ENCODE data around the gene KIR2DL1. TPM values are rescaled to one million over a fixed set of nuclear protein-coding genes. Genes with fewer than 3 reads are reported as not detected.
A peak's percentile ranks its signal among the peaks of the same experiment; 100 is the strongest.
"Not testable (repeated sequence)": the region's sequence is repeated elsewhere in the genome, so short reads cannot be mapped to it uniquely, and the experiment has no call there.

The KIR2DL1 gene
- total RNA-seq, 2 experiments from 2014 or later = not detected

- H3K4me1 Mint-ChIP-seq (ENCODE audit: low read depth); POLR2A ChIA-PET; H3K4me3 Mint-ChIP-seq; H3K27me3 Mint-ChIP-seq; CTCF ChIA-PET; intact Hi-C loops (cut with micrococcal nuclease); H3K27ac Mint-ChIP-seq; H3K36me3 Mint-ChIP-seq; H3K9me3 Mint-ChIP-seq; DNase-seq: not testable (repeated sequence)
These were observed 8.3 kb downstream of the KIR2DL1 start for GRCh38 chr19:54777851-54778250.

GRCh38 chr19:54778896-54779295 is 9.3 kb downstream of the KIR2DL1 start:
- H3K9me3 Mint-ChIP-seq; CTCF ChIA-PET; H3K4me1 Mint-ChIP-seq (ENCODE audit: low read depth); intact Hi-C loops (cut with micrococcal nuclease); H3K27ac Mint-ChIP-seq; H3K27me3 Mint-ChIP-seq; H3K4me3 Mint-ChIP-seq; POLR2A ChIA-PET; DNase-seq; H3K36me3 Mint-ChIP-seq: not testable (repeated sequence)

- intact Hi-C loops (cut with micrococcal nuclease); H3K4me3 Mint-ChIP-seq; POLR2A ChIA-PET; H3K36me3 Mint-ChIP-seq; H3K9me3 Mint-ChIP-seq; CTCF ChIA-PET; DNase-seq; H3K27ac Mint-ChIP-seq; H3K4me1 Mint-ChIP-seq (ENCODE audit: low read depth): not testable (repeated sequence)
- H3K27me3 Mint-ChIP-seq = peaks cover 12% of the 10 kb centered on the region
These were observed 13.3 kb downstream of the KIR2DL1 start for GRCh38 chr19:54782916-54783315.

- H3K9me3 Mint-ChIP-seq; H3K4me3 Mint-ChIP-seq; H3K4me1 Mint-ChIP-seq (ENCODE audit: low read depth); H3K27ac Mint-ChIP-seq; H3K27me3 Mint-ChIP-seq; DNase-seq; CTCF ChIA-PET; H3K36me3 Mint-ChIP-seq; POLR2A ChIA-PET; intact Hi-C loops (cut with micrococcal nuclease): not testable (repeated sequence)
These were observed 16.6 kb downstream of the KIR2DL1 start for GRCh38 chr19:54786091-54786723.

- H3K36me3 Mint-ChIP-seq; POLR2A ChIA-PET; H3K27me3 Mint-ChIP-seq; DNase-seq; intact Hi-C loops (cut with micrococcal nuclease); CTCF ChIA-PET; H3K9me3 Mint-ChIP-seq; H3K27ac Mint-ChIP-seq; H3K4me3 Mint-ChIP-seq; H3K4me1 Mint-ChIP-seq (ENCODE audit: low read depth): not testable (repeated sequence)
These were observed 18.6 kb downstream of the KIR2DL1 start for GRCh38 chr19:54788154-54788553.

GRCh38 chr19:54790711-54791110 is 21.1 kb downstream of the KIR2DL1 start:
- POLR2A ChIA-PET = no interaction called here
- no peak overlapping the region for H3K4me3 Mint-ChIP-seq

GRCh38 chr19:54791476-54791875 is 21.9 kb downstream of the KIR2DL1 start:
- CTCF ChIA-PET = no interaction called here

More at GRCh38 chr19:54790711-54791110, 21.1 kb downstream of the KIR2DL1 start:
- H3K27ac Mint-ChIP-seq = no peak overlapping the region
- DNase-seq = no peak
- peaks cover 1% of the 10 kb centered on the region for H3K27me3 Mint-ChIP-seq
- peaks cover 11% of the 10 kb centered on the region for H3K4me1 Mint-ChIP-seq (ENCODE audit: low read depth)
- H3K9me3 Mint-ChIP-seq = no peaks in the 10 kb centered on the region
- H3K36me3 Mint-ChIP-seq = no peaks in the 10 kb centered on the region
- intact Hi-C loops (cut with micrococcal nuclease) = no loop called here
- CTCF ChIA-PET = no interaction called here

GRCh38 chr19:54792814-54793213 is 23.2 kb downstream of the KIR2DL1 start:
- intact Hi-C loops (cut with micrococcal nuclease) = no loop called here
- Mint-ChIP-seq H3K27me3 (peaks cover 4% of the 10 kb centered on the region), H3K4me1 (ENCODE audit: low read depth) (peaks cover 11% of the 10 kb centered on the region), H3K27ac (no peak overlapping the region), H3K36me3 (no peaks in the 10 kb centered on the region), H3K9me3 (no peaks in the 10 kb centered on the region), H3K4me3 (peak overlapping the region; percentile 60)
- POLR2A ChIA-PET = interaction anchor here (0.7 kb wide), 1 partner anchor 98 kb away, joined by 3 read pairs; no protein-coding TSS in a partner anchor
- CTCF ChIA-PET = no interaction called here
- no peak for DNase-seq

More at GRCh38 chr19:54791476-54791875, 21.9 kb downstream of the KIR2DL1 start:
- H3K4me3 Mint-ChIP-seq = no peak overlapping the region
- H3K27me3 Mint-ChIP-seq = no peaks in the 10 kb centered on the region
- no peaks in the 10 kb centered on the region for H3K36me3 Mint-ChIP-seq
- H3K9me3 Mint-ChIP-seq = no peaks in the 10 kb centered on the region
- peaks cover 11% of the 10 kb centered on the region for H3K4me1 Mint-ChIP-seq (ENCODE audit: low read depth)
- DNase-seq = no peak
- POLR2A ChIA-PET = no interaction called here
- intact Hi-C loops (cut with micrococcal nuclease) = no loop called here
- no peak overlapping the region for H3K27ac Mint-ChIP-seq

- intact Hi-C loops (cut with micrococcal nuclease) = no loop called here
- CTCF ChIA-PET = interaction anchor here (0.6 kb wide), 1 partner anchor 1825 kb away, joined by 3 read pairs; no protein-coding TSS in a partner anchor
- Mint-ChIP-seq H3K9me3 (no peaks in the 10 kb centered on the region), H3K27ac (no peak overlapping the region), H3K4me1 (ENCODE audit: low read depth) (peaks cover 11% of the 10 kb centered on the region), H3K4me3 (no peak overlapping the region), H3K36me3 (no peaks in the 10 kb centered on the region), H3K27me3 (peaks cover 9% of the 10 kb centered on the region)
- DNase-seq = no peak
- POLR2A ChIA-PET = no interaction called here
These were observed 26.2 kb downstream of the KIR2DL1 start for GRCh38 chr19:54795758-54796157.

- DNase-seq = no peak
- Mint-ChIP-seq H3K9me3 (no peaks in the 10 kb centered on the region), H3K4me1 (ENCODE audit: low read depth) (no peaks in the 10 kb centered on the region), H3K4me3 (no peak within 1 kb of the TSS), H3K27ac (no peak within 1 kb of the TSS), H3K27me3 (peaks cover 6% of the 10 kb centered on the region), H3K36me3 (no peaks in the 10 kb centered on the region)
- intact Hi-C loops (cut with micrococcal nuclease) = no loop called here
- CTCF ChIA-PET = no interaction called here
- POLR2A ChIA-PET = no interaction called here
These were observed 33.8 kb downstream of the KIR2DL1 start, which contains the start of gene KIR2DL4 for GRCh38 chr19:54803410-54803809. Gene KIR2DL4, plus strand, starts transcription at chr19:54803610. Its CDS starts 42 bp downstream, at chr19:54803652.

GRCh38 chr19:54804101-54804500 is 34.5 kb downstream of the KIR2DL1 start:
- no peak overlapping the region for H3K4me3 Mint-ChIP-seq
- CTCF ChIA-PET = no interaction called here

GRCh38 chr19:54804571-54804970 is 35.0 kb downstream of the KIR2DL1 start:
- peaks cover 4% of the 10 kb centered on the region for H3K27me3 Mint-ChIP-seq
- no peak for DNase-seq
- ChIA-PET POLR2A (no interaction called here), CTCF (no interaction called here)
- H3K9me3 Mint-ChIP-seq = no peaks in the 10 kb centered on the region
- no peaks in the 10 kb centered on the region for H3K4me1 Mint-ChIP-seq (ENCODE audit: low read depth)
- intact Hi-C loops (cut with micrococcal nuclease) = no loop called here
- H3K4me3 Mint-ChIP-seq = no peak overlapping the region
- no peak overlapping the region for H3K27ac Mint-ChIP-seq
- no peaks in the 10 kb centered on the region for H3K36me3 Mint-ChIP-seq

More at GRCh38 chr19:54804101-54804500, 34.5 kb downstream of the KIR2DL1 start:
- peaks cover 6% of the 10 kb centered on the region for H3K27me3 Mint-ChIP-seq
- no peaks in the 10 kb centered on the region for H3K4me1 Mint-ChIP-seq (ENCODE audit: low read depth)
- H3K36me3 Mint-ChIP-seq = no peaks in the 10 kb centered on the region
- H3K27ac Mint-ChIP-seq = no peak overlapping the region
- no peaks in the 10 kb centered on the region for H3K9me3 Mint-ChIP-seq
- intact Hi-C loops (cut with micrococcal nuclease) = no loop called here
- POLR2A ChIA-PET = no interaction called here
- DNase-seq = no peak

- intact Hi-C loops (cut with micrococcal nuclease) = no loop called here
- H3K4me1 Mint-ChIP-seq (ENCODE audit: low read depth) = no peaks in the 10 kb centered on the region
- H3K27ac Mint-ChIP-seq = no peak overlapping the region
- DNase-seq = no peak
- ChIA-PET CTCF (no interaction called here), POLR2A (no interaction called here)
- H3K4me3 Mint-ChIP-seq = no peak overlapping the region
- no peaks in the 10 kb centered on the region for H3K36me3 Mint-ChIP-seq
- H3K9me3 Mint-ChIP-seq = no peaks in the 10 kb centered on the region
- H3K27me3 Mint-ChIP-seq = peaks cover 9% of the 10 kb centered on the region
These were observed 36.3 kb downstream of the KIR2DL1 start for GRCh38 chr19:54805665-54806515.

Measured in activated CD4-positive, alpha-beta memory T cell treated with anti-CD3 and anti-CD28 coated beads for 36 hours (primary cell).